IPS-18a (cell line): Measurements from ENCODE around the gene SLC45A3.
A peak's percentile ranks its signal among the peaks of the same experiment; 100 is the strongest.
"Not testable (repeated sequence)": the region's sequence is repeated elsewhere in the genome, so short reads cannot be mapped to it uniquely, and the experiment has no call there.

Source experiments
- H3K27ac ChIP-seq: one replicate; pipeline ENCODE4 v1.5.1; 2013; ENCODE audit warnings: low read length
- H3K27me3 ChIP-seq: one replicate; pipeline ENCODE4 v1.6.1; 2013; ENCODE audit warnings: mild to moderate bottlenecking, low read length; ENCODE audit not compliant: control insufficient read depth, insufficient read depth
- H3K36me3 ChIP-seq: one replicate; pipeline ENCODE4 v1.6.1; 2013; ENCODE audit warnings: low read depth, low read length; ENCODE audit not compliant: control insufficient read depth
- H3K4me1 ChIP-seq: one replicate; pipeline ENCODE4 v1.6.1; 2013; ENCODE audit warnings: low read depth, low read length; ENCODE audit not compliant: control insufficient read depth
- H3K4me3 ChIP-seq: one replicate; pipeline ENCODE4 v1.5.1; 2013; ENCODE audit warnings: low read length
- H3K9ac ChIP-seq: one replicate; pipeline ENCODE4 v1.6.1; 2013; ENCODE audit warnings: mild to moderate bottlenecking, low read length, moderate library complexity
- H3K9me3 ChIP-seq: one replicate; pipeline ENCODE4 v1.6.1; 2013; ENCODE audit warnings: low read depth, low read length; ENCODE audit not compliant: control insufficient read depth

The SLC45A3 gene

GRCh38 chr1:205680073-205680851, at the start of gene SLC45A3:
TSS of gene SLC45A3 (minus strand) at chr1:205680509. CDS start at chr1:205664656, 15,853 bp downstream.
- peak within 1 kb of the TSS; percentile 68 for H3K4me3 ChIP-seq
- no peaks in the 10 kb centered on the region for H3K36me3 ChIP-seq
- peak within 1 kb of the TSS; percentile 49 for H3K9ac ChIP-seq
- H3K4me1 ChIP-seq = peaks cover 19% of the 10 kb centered on the region
- H3K27ac ChIP-seq = no peak within 1 kb of the TSS
- H3K27me3 ChIP-seq = peaks cover 13% of the 10 kb centered on the region
- H3K9me3 ChIP-seq = no peaks in the 10 kb centered on the region

- H3K9ac ChIP-seq = no peak overlapping the region
- no peaks in the 10 kb centered on the region for H3K9me3 ChIP-seq
- no peaks in the 10 kb centered on the region for H3K27me3 ChIP-seq
- no peaks in the 10 kb centered on the region for H3K4me1 ChIP-seq
- peaks cover 67% of the 10 kb centered on the region for H3K36me3 ChIP-seq
- no peak overlapping the region for H3K27ac ChIP-seq
- H3K4me3 ChIP-seq = no peak overlapping the region
Observed at GRCh38 chr1:205726619-205727125, 46.4 kb upstream of the SLC45A3 start.

- Histone ChIP-seq H3K4me1 (no peaks in the 10 kb centered on the region), H3K4me3 (no peak overlapping the region), H3K27me3 (no peaks in the 10 kb centered on the region), H3K9me3 (no peaks in the 10 kb centered on the region), H3K36me3 (peaks cover 74% of the 10 kb centered on the region), H3K27ac (no peak overlapping the region), H3K9ac (no peak overlapping the region)
Observed at GRCh38 chr1:205725514-205725913, 45.2 kb upstream of the SLC45A3 start.

GRCh38 chr1:205720740-205721139, 40.4 kb upstream of the SLC45A3 start:
- not testable (repeated sequence) for H3K27ac ChIP-seq, H3K9me3 ChIP-seq, H3K4me3 ChIP-seq, H3K9ac ChIP-seq, H3K27me3 ChIP-seq, H3K4me1 ChIP-seq
- peaks cover 90% of the 10 kb centered on the region for H3K36me3 ChIP-seq

- Histone ChIP-seq H3K4me1 (no peaks in the 10 kb centered on the region), H3K4me3 (no peak overlapping the region), H3K27me3 (no peaks in the 10 kb centered on the region), H3K27ac (no peak overlapping the region), H3K9ac (no peak overlapping the region), H3K36me3 (peaks cover 87% of the 10 kb centered on the region), H3K9me3 (no peaks in the 10 kb centered on the region)
Observed at GRCh38 chr1:205719762-205720161, 39.5 kb upstream of the SLC45A3 start.

- Histone ChIP-seq H3K36me3 (peaks cover 85% of the 10 kb centered on the region), H3K27me3 (no peaks in the 10 kb centered on the region), H3K27ac (no peak overlapping the region), H3K4me3 (no peak overlapping the region), H3K9ac (no peak overlapping the region), H3K4me1 (no peaks in the 10 kb centered on the region), H3K9me3 (no peaks in the 10 kb centered on the region)
Observed at GRCh38 chr1:205719015-205719414, 38.7 kb upstream of the SLC45A3 start.

- Histone ChIP-seq H3K9ac (no peak overlapping the region), H3K36me3 (peaks cover 65% of the 10 kb centered on the region), H3K27ac (no peak overlapping the region), H3K4me1 (no peaks in the 10 kb centered on the region), H3K27me3 (no peaks in the 10 kb centered on the region), H3K4me3 (no peak overlapping the region), H3K9me3 (no peaks in the 10 kb centered on the region)
Observed at GRCh38 chr1:205716371-205717132, 36.2 kb upstream of the SLC45A3 start.

- peaks cover 57% of the 10 kb centered on the region for H3K36me3 ChIP-seq
Observed at GRCh38 chr1:205715628-205716027, 35.3 kb upstream of the SLC45A3 start.

GRCh38 chr1:205714906-205715246, 34.6 kb upstream of the SLC45A3 start:
- H3K36me3 ChIP-seq = peaks cover 52% of the 10 kb centered on the region
- no peak overlapping the region for H3K27ac ChIP-seq
- H3K4me3 ChIP-seq = no peak overlapping the region
- H3K4me1 ChIP-seq = no peaks in the 10 kb centered on the region
- no peak overlapping the region for H3K9ac ChIP-seq
- no peaks in the 10 kb centered on the region for H3K27me3 ChIP-seq
- no peaks in the 10 kb centered on the region for H3K9me3 ChIP-seq

More at GRCh38 chr1:205715628-205716027, 35.3 kb upstream of the SLC45A3 start:
- no peaks in the 10 kb centered on the region for H3K27me3 ChIP-seq
- H3K4me3 ChIP-seq = no peak overlapping the region
- no peak overlapping the region for H3K9ac ChIP-seq
- H3K4me1 ChIP-seq = no peaks in the 10 kb centered on the region
- H3K9me3 ChIP-seq = no peaks in the 10 kb centered on the region
- no peak overlapping the region for H3K27ac ChIP-seq

- H3K27ac ChIP-seq = no peak overlapping the region
- no peaks in the 10 kb centered on the region for H3K9me3 ChIP-seq
- peaks cover 46% of the 10 kb centered on the region for H3K36me3 ChIP-seq
- no peaks in the 10 kb centered on the region for H3K4me1 ChIP-seq
- H3K9ac ChIP-seq = no peak overlapping the region
- no peaks in the 10 kb centered on the region for H3K27me3 ChIP-seq
- H3K4me3 ChIP-seq = no peak overlapping the region
Observed at GRCh38 chr1:205714190-205714905, 34.0 kb upstream of the SLC45A3 start.
